Colonic mucosa (tissue), 4 donors: ENCODE results near the gene ARFGEF3. TPM values are rescaled to one million over a fixed set of nuclear protein-coding genes. Genes with fewer than 3 reads are reported as not detected.
"Not testable (repeated sequence)": the region's sequence is repeated elsewhere in the genome, so short reads cannot be mapped to it uniquely, and the experiment has no call there.

Source experiments
- DNase-seq: peaks from one replicate; pipeline ENCODE4 v3.0.0-alpha.2; 2020
- H3K27ac ChIP-seq: fragments of 200-600 bp; one replicate; pipeline ENCODE4 v1.8.0; 2021
- H3K27me3 ChIP-seq: fragments of 200-600 bp; one replicate; pipeline ENCODE4 v1.8.0; 2021
- H3K36me3 ChIP-seq: fragments of 200-600 bp; one replicate; pipeline ENCODE4 v1.8.0; 2021
- H3K4me1 ChIP-seq: fragments of 200-600 bp; one replicate; pipeline ENCODE4 v1.8.0; 2021; ENCODE audit warnings: mild to moderate bottlenecking
- H3K4me3 ChIP-seq: fragments of 200-600 bp; one replicate; pipeline ENCODE4 v1.8.0; 2021
- H3K9ac ChIP-seq, 2 donors: one replicate each; pipeline ENCODE4 v1.7.0; 2013; ENCODE audit warnings: control low read depth in 2 of 2, low read depth in 2 of 2, low read length in 2 of 2
- H3K9me3 ChIP-seq: fragments of 200-600 bp; one replicate; pipeline ENCODE4 v1.8.0; 2021
- intact Hi-C: fragments of 100-400 bp; cut with DNase I; formaldehyde crosslinking; loops from one replicate; pipeline ENCODE4 v1.14.1; 2022
- total RNA-seq, 2 donors: library from RNA; stranded (reverse); fragmentation: NEBNext Ultra II Directional in 1 of 2; extraction: Animal tissue kit (Norgen Biotek cat#: 25700) in 1 of 2; gene quantifications; one replicate each; pipeline ENCODE4 v1.2.1, GENCODE V29; 2021
- TF ChIP-seq, protein P1 (sequence below): fragments of 200-600 bp; IDR thresholded peaks from one replicate; pipeline ENCODE4 v1.8.0; 2022; ENCODE audit warnings: antibody characterized with exemption, mild to moderate bottlenecking
- donor health status: healthy.
- donor health status: DM: no; HTN: no; CAD: no.
- donor health status: DM: no; HTN: no; CAD: no.

Gene ARFGEF3
- total RNA-seq, 2 donors from 2014 or later, result 22.2 to 23.8 TPM

DNA sequence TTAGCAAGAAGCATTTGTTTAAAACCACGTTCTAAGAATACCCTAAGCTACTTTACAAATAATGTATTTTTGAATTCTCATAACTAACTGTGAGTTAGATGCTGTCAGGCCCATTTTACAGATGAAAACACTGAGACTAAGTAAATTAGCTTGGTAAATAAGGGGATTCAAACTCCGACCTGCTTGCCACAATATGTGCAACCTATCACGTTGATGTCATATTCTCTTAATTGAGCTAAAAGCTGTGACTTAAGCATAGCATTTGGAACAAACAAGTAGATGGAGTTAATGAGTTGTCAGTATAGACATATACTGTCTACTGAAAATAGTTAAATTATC, 45.1 kb upstream of the ARFGEF3 start:
- H3K9ac ChIP-seq, result no peak overlapping the region
- TF ChIP-seq, protein P1, sequence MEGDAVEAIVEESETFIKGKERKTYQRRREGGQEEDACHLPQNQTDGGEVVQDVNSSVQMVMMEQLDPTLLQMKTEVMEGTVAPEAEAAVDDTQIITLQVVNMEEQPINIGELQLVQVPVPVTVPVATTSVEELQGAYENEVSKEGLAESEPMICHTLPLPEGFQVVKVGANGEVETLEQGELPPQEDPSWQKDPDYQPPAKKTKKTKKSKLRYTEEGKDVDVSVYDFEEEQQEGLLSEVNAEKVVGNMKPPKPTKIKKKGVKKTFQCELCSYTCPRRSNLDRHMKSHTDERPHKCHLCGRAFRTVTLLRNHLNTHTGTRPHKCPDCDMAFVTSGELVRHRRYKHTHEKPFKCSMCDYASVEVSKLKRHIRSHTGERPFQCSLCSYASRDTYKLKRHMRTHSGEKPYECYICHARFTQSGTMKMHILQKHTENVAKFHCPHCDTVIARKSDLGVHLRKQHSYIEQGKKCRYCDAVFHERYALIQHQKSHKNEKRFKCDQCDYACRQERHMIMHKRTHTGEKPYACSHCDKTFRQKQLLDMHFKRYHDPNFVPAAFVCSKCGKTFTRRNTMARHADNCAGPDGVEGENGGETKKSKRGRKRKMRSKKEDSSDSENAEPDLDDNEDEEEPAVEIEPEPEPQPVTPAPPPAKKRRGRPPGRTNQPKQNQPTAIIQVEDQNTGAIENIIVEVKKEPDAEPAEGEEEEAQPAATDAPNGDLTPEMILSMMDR, result no peak
- no peaks in the 10 kb centered on the region for H3K36me3 ChIP-seq
- H3K4me3 ChIP-seq, result no peak overlapping the region
- no peak overlapping the region for H3K27ac ChIP-seq
- H3K4me1 ChIP-seq, result no peaks in the 10 kb centered on the region
- DNase-seq, result no peak
- intact Hi-C loops, result loop anchor here (5.0 to 10.0 kb wide), 5 partner anchors 91 to 648 kb away; no protein-coding TSS in a partner anchor
- H3K27me3 ChIP-seq, result no peaks in the 10 kb centered on the region
- H3K9me3 ChIP-seq, result no peaks in the 10 kb centered on the region

DNA sequence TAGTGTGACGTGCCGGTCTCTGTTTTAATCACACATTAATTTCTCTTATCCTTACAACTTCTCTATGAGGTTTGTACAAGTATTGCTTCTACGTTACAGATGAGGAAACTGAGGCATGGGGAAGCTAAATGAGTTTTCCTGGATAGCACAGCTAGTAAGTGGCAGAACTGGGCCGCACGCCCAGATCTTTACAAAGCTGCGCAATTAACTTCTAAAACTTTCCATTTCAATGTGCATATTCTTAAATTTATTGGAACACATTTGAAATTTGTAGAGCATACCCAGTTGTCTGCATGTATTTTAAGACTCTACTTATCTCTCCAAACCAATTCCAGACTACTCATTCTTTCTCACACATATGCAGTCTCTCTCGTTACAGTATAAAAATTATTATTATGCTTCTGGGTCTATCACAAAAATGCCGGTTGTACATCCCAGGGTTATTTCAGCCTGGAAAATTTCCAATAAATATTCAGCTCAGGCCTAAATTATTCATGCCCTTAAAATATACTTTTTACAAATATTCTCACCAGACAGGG, 44.3 kb upstream of the ARFGEF3 start:
- Histone ChIP-seq H3K27ac (no peak overlapping the region), H3K4me3 (no peak overlapping the region)

DNA sequence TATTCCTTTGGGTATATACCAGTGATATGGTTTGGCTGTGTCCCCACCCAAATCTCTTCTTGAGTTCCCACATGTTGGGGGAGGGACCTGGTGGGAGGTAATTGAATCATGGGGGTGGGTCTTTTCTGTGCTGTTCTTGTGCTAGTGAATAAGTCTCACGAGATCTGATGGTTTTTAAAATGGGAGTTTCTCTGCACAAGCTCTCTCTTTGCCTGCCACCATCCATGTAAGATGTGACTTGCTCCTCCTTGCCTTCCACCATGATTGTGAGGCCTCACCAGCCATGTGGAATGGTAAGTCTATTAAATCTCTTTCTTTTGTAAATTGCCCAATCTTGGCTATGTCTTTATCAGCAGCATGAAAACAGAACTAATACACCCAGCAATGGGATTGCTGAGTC, 42.5 kb upstream of the ARFGEF3 start:
- H3K9me3 ChIP-seq, DNase-seq, H3K9ac ChIP-seq, H3K4me3 ChIP-seq, H3K36me3 ChIP-seq, H3K27ac ChIP-seq, H3K4me1 ChIP-seq, H3K27me3 ChIP-seq: not testable (repeated sequence)
- intact Hi-C loops, result loop anchor here (5.0 to 10.0 kb wide), 5 partner anchors 88 to 646 kb away; no protein-coding TSS in a partner anchor

More for the DNA sequence above, 44.3 kb upstream of the ARFGEF3 start:
- Histone ChIP-seq H3K36me3 (no peaks in the 10 kb centered on the region), H3K9me3 (no peaks in the 10 kb centered on the region), H3K4me1 (no peaks in the 10 kb centered on the region), H3K9ac (no peak overlapping the region), H3K27me3 (no peaks in the 10 kb centered on the region)
- intact Hi-C loops, result loop anchor here (5.0 to 10.0 kb wide), 5 partner anchors 90 to 647 kb away; no protein-coding TSS in a partner anchor
- TF ChIP-seq, protein P1, result no peak
- DNase-seq, result no peak

DNA sequence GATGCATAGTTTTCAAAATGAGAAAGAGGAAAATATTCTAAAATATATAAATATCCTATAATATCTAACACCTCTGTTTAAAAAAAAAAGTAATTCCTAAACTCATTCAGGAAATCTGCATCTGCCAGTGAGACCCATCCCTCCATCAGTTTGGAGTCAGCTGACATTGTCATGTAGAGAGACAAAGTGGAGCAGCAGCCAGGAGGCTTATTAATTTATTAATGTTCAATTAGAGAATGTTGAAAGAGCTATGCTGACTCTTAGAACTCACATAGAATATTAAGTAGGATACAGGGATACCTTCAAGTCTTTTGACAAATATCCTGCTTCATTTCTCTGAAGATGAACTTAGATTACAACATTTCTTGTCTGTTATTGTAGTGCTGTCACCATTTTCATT, 41.8 kb upstream of the ARFGEF3 start:
- Histone ChIP-seq H3K36me3 (no peaks in the 10 kb centered on the region), H3K27ac (no peak overlapping the region), H3K9me3 (no peaks in the 10 kb centered on the region), H3K27me3 (no peaks in the 10 kb centered on the region), H3K9ac (no peak overlapping the region), H3K4me3 (no peak overlapping the region), H3K4me1 (no peaks in the 10 kb centered on the region)
- DNase-seq, result no peak
- intact Hi-C loops, result loop anchor here (5.0 to 10.0 kb wide), 5 partner anchors 87 to 645 kb away; no protein-coding TSS in a partner anchor
- TF ChIP-seq, protein P1, result no peak

DNA sequence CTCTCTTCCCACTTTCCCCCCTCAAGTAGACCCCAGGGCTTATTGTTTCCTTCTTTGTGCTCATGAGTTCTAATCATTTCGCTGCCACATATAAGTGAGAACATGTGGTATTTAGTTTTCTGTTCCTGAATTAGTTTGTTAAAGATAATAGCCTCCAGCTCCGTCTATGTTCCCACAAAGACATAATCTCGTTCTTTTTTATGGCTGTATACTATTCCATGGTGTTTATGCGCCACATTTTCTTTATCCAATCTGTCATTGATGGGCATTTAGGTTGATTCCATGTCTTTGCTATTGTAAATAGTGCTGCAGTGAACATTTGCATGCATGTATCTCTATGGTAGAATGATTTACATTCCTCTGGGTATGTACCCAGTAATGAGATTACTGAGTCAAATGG, 37.6 kb upstream of the ARFGEF3 start:
- Histone ChIP-seq H3K27me3 (no peaks in the 10 kb centered on the region), H3K4me3 (no peak overlapping the region), H3K4me1 (no peaks in the 10 kb centered on the region), H3K27ac (no peak overlapping the region), H3K9ac (no peak overlapping the region), H3K9me3 (no peaks in the 10 kb centered on the region), H3K36me3 (no peaks in the 10 kb centered on the region)
- TF ChIP-seq, protein P1, result no peak
- intact Hi-C loops, result no loop called here
- DNase-seq, result no peak

DNA sequence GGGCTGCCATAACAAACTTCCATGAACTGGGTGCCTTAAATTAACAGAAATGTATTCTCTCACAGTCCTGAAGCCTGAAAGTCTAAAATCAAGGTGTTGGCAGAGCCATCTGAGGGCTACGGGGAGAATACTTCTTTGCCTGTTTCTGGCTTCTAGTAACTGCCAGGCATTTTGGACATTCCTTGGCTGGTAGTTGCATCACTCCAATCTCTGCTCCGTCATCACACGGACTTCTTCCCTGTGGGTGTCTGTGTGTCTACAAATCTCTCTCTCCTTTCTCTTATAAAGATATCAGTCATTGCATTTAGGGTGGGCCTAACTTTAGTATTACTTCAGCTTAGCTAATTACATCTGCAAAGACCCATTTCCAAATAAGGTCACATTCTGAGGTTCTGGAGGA, 33.6 kb upstream of the ARFGEF3 start:
- no peak for DNase-seq
- intact Hi-C loops, result no loop called here
- Histone ChIP-seq H3K27me3 (no peaks in the 10 kb centered on the region), H3K9me3 (no peaks in the 10 kb centered on the region), H3K4me1 (no peaks in the 10 kb centered on the region), H3K4me3 (no peak overlapping the region), H3K9ac (no peak overlapping the region), H3K36me3 (no peaks in the 10 kb centered on the region), H3K27ac (no peak overlapping the region)
- TF ChIP-seq, protein P1, result no peak
